HG02938 (cell line): ENCODE data around the gene SMPD3.

Experiments used
- ATAC-seq: cut with Tn5 transposase; IDR thresholded peaks from one replicate; pipeline ENCODE4 v1.9.1; 2021; ENCODE audit warnings: mild to moderate bottlenecking, moderate library complexity; ENCODE audit not compliant: unreplicated experiment

Gene SMPD3

GRCh38 chr16:68343137-68343536 lies 105.2 kb downstream of the SMPD3 start:
- no peak for ATAC-seq

GRCh38 chr16:68342620-68343019 lies 105.7 kb downstream of the SMPD3 start:
- ATAC-seq: no peak

- ATAC-seq: no peak
Measured at GRCh38 chr16:68339214-68339613, 109.1 kb downstream of the SMPD3 start.

GRCh38 chr16:68338326-68339119 lies 109.8 kb downstream of the SMPD3 start:
- ATAC-seq: no peak

- ATAC-seq: no peak
Measured at GRCh38 chr16:68335175-68335574, 113.1 kb downstream of the SMPD3 start.

- ATAC-seq: no peak
Measured at GRCh38 chr16:68332411-68333121, 115.7 kb downstream of the SMPD3 start.

- ATAC-seq: no peak
Measured at GRCh38 chr16:68331879-68332410, 116.4 kb downstream of the SMPD3 start.

GRCh38 chr16:68328860-68329390 lies 119.4 kb downstream of the SMPD3 start:
- ATAC-seq: no peak

GRCh38 chr16:68328151-68328859 lies 120.0 kb downstream of the SMPD3 start:
- no peak for ATAC-seq

- no peak for ATAC-seq
Measured at GRCh38 chr16:68324780-68325357, 123.4 kb downstream of the SMPD3 start.

GRCh38 chr16:68324336-68324735 lies 124.0 kb downstream of the SMPD3 start:
- no peak for ATAC-seq

- no peak for ATAC-seq
Measured at GRCh38 chr16:68319185-68319908, 129.0 kb downstream of the SMPD3 start.

GRCh38 chr16:68313116-68313515 lies 135.2 kb downstream of the SMPD3 start:
- no peak for ATAC-seq

- ATAC-seq: peak; percentile 95
Measured at GRCh38 chr16:68310774-68311511, 137.4 kb downstream of the SMPD3 start, which contains the start of the genes PRMT7 and SLC7A6OS. Gene PRMT7 (plus strand): TSS chr16:68311019. CDS start chr16:68315980, 4,961 bp downstream. Gene SLC7A6OS (minus strand): TSS chr16:68310946. CDS start chr16:68310926, 20 bp downstream.

- ATAC-seq: peak; percentile 8
Measured at GRCh38 chr16:68310437-68310773, 137.9 kb downstream of the SMPD3 start.

GRCh38 chr16:68309799-68310198 lies 138.5 kb downstream of the SMPD3 start:
- ATAC-seq: no peak
